ENCODE data around the gene CCR1. TPM values are rescaled to one million over a fixed set of nuclear protein-coding genes. Genes with fewer than 3 reads are reported as not detected.

CCR1 gene
- total and polyA plus RNA-seq, 4 donors, result 1.4 to 10.7 (median 5.2) TPM

DNA sequence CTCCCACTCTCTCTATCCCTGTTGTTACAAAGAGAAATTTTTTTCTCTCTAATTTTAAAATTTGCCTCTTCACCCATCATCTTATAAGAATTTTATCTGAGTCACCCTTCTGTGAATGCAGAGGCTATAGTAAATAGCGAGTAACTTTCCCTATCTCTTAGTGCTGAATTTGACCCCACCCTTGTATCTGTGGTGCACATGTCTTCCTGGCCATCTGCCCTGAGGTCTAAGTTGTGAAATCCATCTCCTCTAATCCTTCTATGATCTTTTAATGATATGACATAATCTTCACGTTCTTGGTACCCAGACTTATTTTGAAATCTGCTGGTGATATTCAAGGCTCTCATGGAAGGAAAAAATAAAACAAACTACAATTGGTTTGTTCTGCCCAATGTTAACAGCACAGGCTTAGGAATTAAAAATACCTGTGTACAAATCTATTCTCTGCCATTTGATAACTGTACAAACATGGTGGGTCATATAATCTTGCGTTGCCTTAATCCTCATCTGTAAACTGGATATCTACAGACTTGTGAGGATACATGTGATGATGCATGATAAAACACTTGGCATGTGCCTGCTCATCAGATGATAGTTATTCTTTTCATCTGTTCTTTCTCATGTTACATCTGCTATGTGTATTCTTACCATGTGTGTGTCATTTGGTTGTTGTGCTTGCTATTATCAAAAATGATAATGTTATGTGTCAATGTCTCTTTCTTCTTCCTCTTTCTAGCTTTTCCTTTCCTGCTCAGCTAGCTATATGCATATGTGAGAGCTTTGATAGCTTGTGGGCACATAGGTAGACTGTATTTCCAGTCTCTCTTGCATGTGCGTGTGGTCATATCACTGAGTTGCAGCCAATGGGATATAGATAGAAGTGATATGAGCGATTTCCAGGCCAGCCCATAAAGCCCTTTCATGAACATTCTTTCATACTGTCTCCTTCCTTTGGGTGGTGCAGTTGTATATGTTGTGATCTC, 20.4 kb upstream of the CCR1 start:
- DNase-seq (ENCODE audit: low spot score), result no peak
- TF ChIP-seq, protein P1, sequence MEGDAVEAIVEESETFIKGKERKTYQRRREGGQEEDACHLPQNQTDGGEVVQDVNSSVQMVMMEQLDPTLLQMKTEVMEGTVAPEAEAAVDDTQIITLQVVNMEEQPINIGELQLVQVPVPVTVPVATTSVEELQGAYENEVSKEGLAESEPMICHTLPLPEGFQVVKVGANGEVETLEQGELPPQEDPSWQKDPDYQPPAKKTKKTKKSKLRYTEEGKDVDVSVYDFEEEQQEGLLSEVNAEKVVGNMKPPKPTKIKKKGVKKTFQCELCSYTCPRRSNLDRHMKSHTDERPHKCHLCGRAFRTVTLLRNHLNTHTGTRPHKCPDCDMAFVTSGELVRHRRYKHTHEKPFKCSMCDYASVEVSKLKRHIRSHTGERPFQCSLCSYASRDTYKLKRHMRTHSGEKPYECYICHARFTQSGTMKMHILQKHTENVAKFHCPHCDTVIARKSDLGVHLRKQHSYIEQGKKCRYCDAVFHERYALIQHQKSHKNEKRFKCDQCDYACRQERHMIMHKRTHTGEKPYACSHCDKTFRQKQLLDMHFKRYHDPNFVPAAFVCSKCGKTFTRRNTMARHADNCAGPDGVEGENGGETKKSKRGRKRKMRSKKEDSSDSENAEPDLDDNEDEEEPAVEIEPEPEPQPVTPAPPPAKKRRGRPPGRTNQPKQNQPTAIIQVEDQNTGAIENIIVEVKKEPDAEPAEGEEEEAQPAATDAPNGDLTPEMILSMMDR (IDR thresholded peaks at IDR 0.05; ENCODE audit: low read depth, low read length, missing input control), result no peak
- no peak for TF ChIP-seq FOXA2 (IDR thresholded peaks at IDR 0.05)
- no peak for TF ChIP-seq RXRA (IDR thresholded peaks at IDR 0.05)
- TF ChIP-seq SP1 (IDR thresholded peaks at IDR 0.05), result no peak
- no peak for TF ChIP-seq EGR1 (IDR thresholded peaks at IDR 0.05; ENCODE audit: low read depth in 2 of 2)
- no peak for TF ChIP-seq GABPA (IDR thresholded peaks at IDR 0.05 in 1 of 2, conservative IDR thresholded peaks at IDR 0.05 in 1 of 2)
- TF ChIP-seq, protein P2, sequence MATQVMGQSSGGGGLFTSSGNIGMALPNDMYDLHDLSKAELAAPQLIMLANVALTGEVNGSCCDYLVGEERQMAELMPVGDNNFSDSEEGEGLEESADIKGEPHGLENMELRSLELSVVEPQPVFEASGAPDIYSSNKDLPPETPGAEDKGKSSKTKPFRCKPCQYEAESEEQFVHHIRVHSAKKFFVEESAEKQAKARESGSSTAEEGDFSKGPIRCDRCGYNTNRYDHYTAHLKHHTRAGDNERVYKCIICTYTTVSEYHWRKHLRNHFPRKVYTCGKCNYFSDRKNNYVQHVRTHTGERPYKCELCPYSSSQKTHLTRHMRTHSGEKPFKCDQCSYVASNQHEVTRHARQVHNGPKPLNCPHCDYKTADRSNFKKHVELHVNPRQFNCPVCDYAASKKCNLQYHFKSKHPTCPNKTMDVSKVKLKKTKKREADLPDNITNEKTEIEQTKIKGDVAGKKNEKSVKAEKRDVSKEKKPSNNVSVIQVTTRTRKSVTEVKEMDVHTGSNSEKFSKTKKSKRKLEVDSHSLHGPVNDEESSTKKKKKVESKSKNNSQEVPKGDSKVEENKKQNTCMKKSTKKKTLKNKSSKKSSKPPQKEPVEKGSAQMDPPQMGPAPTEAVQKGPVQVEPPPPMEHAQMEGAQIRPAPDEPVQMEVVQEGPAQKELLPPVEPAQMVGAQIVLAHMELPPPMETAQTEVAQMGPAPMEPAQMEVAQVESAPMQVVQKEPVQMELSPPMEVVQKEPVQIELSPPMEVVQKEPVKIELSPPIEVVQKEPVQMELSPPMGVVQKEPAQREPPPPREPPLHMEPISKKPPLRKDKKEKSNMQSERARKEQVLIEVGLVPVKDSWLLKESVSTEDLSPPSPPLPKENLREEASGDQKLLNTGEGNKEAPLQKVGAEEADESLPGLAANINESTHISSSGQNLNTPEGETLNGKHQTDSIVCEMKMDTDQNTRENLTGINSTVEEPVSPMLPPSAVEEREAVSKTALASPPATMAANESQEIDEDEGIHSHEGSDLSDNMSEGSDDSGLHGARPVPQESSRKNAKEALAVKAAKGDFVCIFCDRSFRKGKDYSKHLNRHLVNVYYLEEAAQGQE (IDR thresholded peaks at IDR 0.05), result peak; percentile 43
- 69% methylated on average over 5 of the region's 5 CpGs for WGBS
- H3K4me3 ChIP-seq (ENCODE audit: low read depth in 1 of 3, low read length in 3 of 3), result no peak overlapping the region
- H3K36me3 ChIP-seq (ENCODE audit: control insufficient read depth in 4 of 4, insufficient read depth in 3 of 4, low read depth in 1 of 4, low read length in 3 of 4), result no peaks in the 10 kb centered on the region
- no peak overlapping the region for H3K27ac ChIP-seq (ENCODE audit: low read depth in 1 of 2, low read length in 2 of 2)
- H3K9me3 ChIP-seq (ENCODE audit: control insufficient read depth in 4 of 4, low read length in 3 of 4), result peaks cover 0 to 5% (median 2%) of the 10 kb centered on the region in 4 donors
- H3K4me1 ChIP-seq (ENCODE audit: control insufficient read depth in 4 of 4, insufficient read depth in 4 of 4, low read length in 3 of 4), result no peaks in the 10 kb centered on the region
- H3K27me3 ChIP-seq (ENCODE audit: control insufficient read depth in 4 of 4, insufficient read depth in 4 of 4, low read length in 3 of 4), result peaks cover 0 to 3% (median 0%) of the 10 kb centered on the region in 4 donors
- no peak overlapping the region for H3K9ac ChIP-seq (ENCODE audit: low read depth in 1 of 2, low read length in 2 of 2)

DNA sequence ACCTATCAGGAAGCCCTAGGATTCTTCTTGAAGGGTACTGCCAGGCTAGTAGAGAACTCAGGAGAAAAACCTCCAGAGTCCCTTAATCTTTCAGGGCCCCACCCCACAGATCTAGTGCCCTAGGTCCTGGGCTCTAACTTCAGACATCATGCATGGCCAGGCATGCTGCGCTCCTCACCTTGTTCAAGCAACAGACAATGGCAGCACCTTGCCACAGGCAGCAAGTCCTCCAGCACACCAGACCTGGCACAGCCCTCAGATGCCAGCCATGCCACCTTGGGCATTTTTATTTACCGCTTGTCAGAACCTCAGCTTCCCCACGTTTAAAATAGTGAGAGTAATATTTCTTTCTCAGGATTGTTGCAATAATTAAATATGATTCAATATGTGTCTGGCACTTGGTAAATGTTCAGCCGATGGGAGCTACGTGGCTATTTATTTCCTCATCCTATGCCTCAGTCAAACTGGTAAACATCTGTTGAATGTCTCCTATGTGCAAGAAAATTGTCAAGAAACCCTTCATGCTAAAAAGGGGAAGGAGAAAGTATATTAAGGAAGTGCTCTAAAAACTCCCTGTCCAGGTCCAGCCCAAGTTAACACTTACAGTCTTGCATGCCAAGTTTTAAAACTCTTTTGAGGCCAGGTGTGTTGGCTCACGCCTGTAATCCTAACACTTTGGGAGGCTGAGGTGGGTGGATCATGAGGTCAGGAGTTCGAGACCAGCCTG, 14.5 kb upstream of the CCR1 start:
- Histone ChIP-seq H3K36me3 (ENCODE audit: control insufficient read depth in 4 of 4, insufficient read depth in 3 of 4, low read depth in 1 of 4, low read length in 3 of 4) (no peaks in the 10 kb centered on the region), H3K9me3 (ENCODE audit: control insufficient read depth in 4 of 4, low read length in 3 of 4) (peaks cover 0 to 5% (median 2%) of the 10 kb centered on the region in 4 donors), H3K4me3 (ENCODE audit: low read depth in 1 of 3, low read length in 3 of 3) (no peak overlapping the region), H3K27ac (ENCODE audit: low read depth in 1 of 2, low read length in 2 of 2) (no peak overlapping the region), H3K4me1 (ENCODE audit: control insufficient read depth in 4 of 4, insufficient read depth in 4 of 4, low read length in 3 of 4) (no peaks in the 10 kb centered on the region), H3K27me3 (ENCODE audit: control insufficient read depth in 4 of 4, insufficient read depth in 4 of 4, low read length in 3 of 4) (no peaks in the 10 kb centered on the region), H3K9ac (ENCODE audit: low read depth in 1 of 2, low read length in 2 of 2) (no peak overlapping the region)
- DNase-seq (ENCODE audit: low spot score), result no peak
- no peak for TF ChIP-seq GABPA (IDR thresholded peaks at IDR 0.05 in 1 of 2, conservative IDR thresholded peaks at IDR 0.05 in 1 of 2)
- TF ChIP-seq HNF4G (IDR thresholded peaks at IDR 0.05), result no peak
- TF ChIP-seq JUND (IDR thresholded peaks at IDR 0.05), result no peak
- TF ChIP-seq, protein P2 (IDR thresholded peaks at IDR 0.05), result no peak
- no peak for TF ChIP-seq HNF4A (conservative IDR thresholded peaks at IDR 0.05)
- no peak for TF ChIP-seq RXRA (IDR thresholded peaks at IDR 0.05)
- TF ChIP-seq TAF1 (conservative IDR thresholded peaks at IDR 0.05), result no peak
- TF ChIP-seq RAD21 (IDR thresholded peaks at IDR 0.05), result no peak
- TF ChIP-seq, protein P3, sequence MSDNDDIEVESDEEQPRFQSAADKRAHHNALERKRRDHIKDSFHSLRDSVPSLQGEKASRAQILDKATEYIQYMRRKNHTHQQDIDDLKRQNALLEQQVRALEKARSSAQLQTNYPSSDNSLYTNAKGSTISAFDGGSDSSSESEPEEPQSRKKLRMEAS (IDR thresholded peaks at IDR 0.05), result no peak
- no peak for TF ChIP-seq FOXA1 (IDR thresholded peaks at IDR 0.05)
- no peak for TF ChIP-seq EGR1 (IDR thresholded peaks at IDR 0.05; ENCODE audit: low read depth in 2 of 2)
- TF ChIP-seq, protein P4, sequence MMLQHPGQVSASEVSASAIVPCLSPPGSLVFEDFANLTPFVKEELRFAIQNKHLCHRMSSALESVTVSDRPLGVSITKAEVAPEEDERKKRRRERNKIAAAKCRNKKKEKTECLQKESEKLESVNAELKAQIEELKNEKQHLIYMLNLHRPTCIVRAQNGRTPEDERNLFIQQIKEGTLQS (IDR thresholded peaks at IDR 0.05), result no peak
- WGBS, result 67% methylated on average over 7 of the region's 7 CpGs
